GM21528 (cell line): ENCODE measurements around the gene TASP1.

Experiments used
- ATAC-seq: cut with Tn5 transposase; IDR thresholded peaks from one replicate; pipeline ENCODE4 v1.9.1; 2021; ENCODE audit warnings: mild to moderate bottlenecking, moderate library complexity; ENCODE audit not compliant: unreplicated experiment, low FRiP score

Gene TASP1

GRCh38 chr20:13580707-13581106 lies 58.0 kb downstream of the TASP1 start:
- ATAC-seq, result no peak

GRCh38 chr20:13574071-13574470 lies 64.7 kb downstream of the TASP1 start:
- no peak for ATAC-seq

- ATAC-seq, result no peak
These were observed 67.1 kb downstream of the TASP1 start for GRCh38 chr20:13571662-13572061.

GRCh38 chr20:13567663-13568062 lies 71.1 kb downstream of the TASP1 start:
- no peak for ATAC-seq

- no peak for ATAC-seq
These were observed 74.9 kb downstream of the TASP1 start for GRCh38 chr20:13563854-13564253.

- ATAC-seq, result no peak
These were observed 84.0 kb downstream of the TASP1 start for GRCh38 chr20:13554706-13555105.

GRCh38 chr20:13554076-13554475 lies 84.7 kb downstream of the TASP1 start:
- no peak for ATAC-seq

GRCh38 chr20:13552061-13552460 lies 86.7 kb downstream of the TASP1 start:
- no peak for ATAC-seq

GRCh38 chr20:13549451-13549850 lies 89.3 kb downstream of the TASP1 start:
- no peak for ATAC-seq

GRCh38 chr20:13546497-13547131 lies 92.1 kb downstream of the TASP1 start:
- ATAC-seq, result no peak

- ATAC-seq, result no peak
These were observed 92.9 kb downstream of the TASP1 start for GRCh38 chr20:13545790-13546189.

GRCh38 chr20:13543783-13544182 lies 94.9 kb downstream of the TASP1 start:
- no peak for ATAC-seq

GRCh38 chr20:13535627-13536026 lies 103.1 kb downstream of the TASP1 start:
- no peak for ATAC-seq

GRCh38 chr20:13533946-13534345 lies 104.8 kb downstream of the TASP1 start:
- ATAC-seq, result no peak

GRCh38 chr20:13530146-13530545 lies 108.6 kb downstream of the TASP1 start:
- no peak for ATAC-seq

GRCh38 chr20:13526551-13526950 lies 112.2 kb downstream of the TASP1 start:
- ATAC-seq, result no peak

GRCh38 chr20:13525225-13525940 lies 113.3 kb downstream of the TASP1 start:
- ATAC-seq, result no peak

GRCh38 chr20:13524339-13524738 lies 114.4 kb downstream of the TASP1 start:
- no peak for ATAC-seq

GRCh38 chr20:13517831-13518230 lies 120.9 kb downstream of the TASP1 start:
- no peak for ATAC-seq

- no peak for ATAC-seq
These were observed 122.8 kb downstream of the TASP1 start for GRCh38 chr20:13515796-13516558.

- no peak for ATAC-seq
These were observed 123.4 kb downstream of the TASP1 start for GRCh38 chr20:13515291-13515690.
